Stimulated activated CD8-positive, alpha-beta memory T cell treated with anti-CD3 and anti-CD28 coated beads, Interleukin-2, amount 100 ng/mL, for 48 hours (primary cell): ENCODE measurements around the gene HTD2.
"Not testable (repeated sequence)": the region's sequence is repeated elsewhere in the genome, so short reads cannot be mapped to it uniquely, and the experiment has no call there.

Experiments
- DNase-seq, 2 donors: peaks; one replicate each; pipeline ENCODE4 v3.0.0-alpha.2; 2020; ENCODE audit warnings: low read depth in 2 of 2

HTD2 gene

DNA sequence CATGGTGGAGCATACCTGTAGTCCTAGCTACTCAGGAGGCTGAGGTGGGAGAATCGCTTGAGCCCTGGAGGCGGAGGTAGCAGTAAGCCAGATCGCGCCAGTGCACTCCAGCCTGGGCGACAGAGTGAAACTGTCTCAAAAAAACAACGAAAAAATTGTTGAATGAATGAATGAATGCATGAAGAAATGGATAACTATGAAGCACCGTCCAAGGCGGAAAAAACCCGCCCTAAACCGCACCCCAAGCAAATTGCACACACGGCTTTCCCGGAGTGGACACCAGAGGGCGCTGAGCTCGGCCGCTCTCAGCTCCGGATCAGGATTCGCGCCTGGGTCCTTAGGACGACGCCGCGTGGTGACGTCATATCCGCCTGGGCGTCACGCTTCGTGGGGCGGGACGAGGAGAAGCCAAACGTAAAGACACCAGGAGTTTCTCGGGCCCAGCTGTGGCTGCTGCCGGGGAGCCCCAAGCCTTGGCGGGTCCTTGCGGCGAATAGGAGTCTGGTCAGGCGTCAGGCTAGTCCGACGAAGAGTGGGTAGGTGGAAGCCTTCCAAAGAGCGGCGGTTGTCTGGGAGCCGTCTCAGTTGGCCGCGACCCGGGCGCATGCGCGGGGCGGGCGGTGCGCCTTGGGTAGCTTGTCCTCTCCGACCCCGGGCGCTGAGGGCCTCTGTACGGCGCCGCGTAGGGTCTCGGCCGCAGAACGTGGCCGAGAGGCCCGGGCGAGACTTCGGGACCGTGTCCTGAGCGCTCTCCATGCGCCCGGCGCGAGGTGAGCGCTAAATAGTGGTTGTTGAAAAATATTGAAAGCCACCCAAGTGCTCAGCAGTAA is at the start of gene HTD2, which contains the start of gene RPP14:
TSS of gene HTD2 (plus strand) at position 639 of the 830 bp plus-strand sequence. CDS start 11,094 bp downstream, outside the sequence.
TSS of gene RPP14 (plus strand) at position 364 of the 830 bp plus-strand sequence. CDS start 4,085 bp downstream, outside the sequence.
- DNase-seq: peak; percentile 98 to 99

GRCh38 chr3:58258392-58259055 is 47.8 kb upstream of the HTD2 start:
- no peak for DNase-seq

DNA sequence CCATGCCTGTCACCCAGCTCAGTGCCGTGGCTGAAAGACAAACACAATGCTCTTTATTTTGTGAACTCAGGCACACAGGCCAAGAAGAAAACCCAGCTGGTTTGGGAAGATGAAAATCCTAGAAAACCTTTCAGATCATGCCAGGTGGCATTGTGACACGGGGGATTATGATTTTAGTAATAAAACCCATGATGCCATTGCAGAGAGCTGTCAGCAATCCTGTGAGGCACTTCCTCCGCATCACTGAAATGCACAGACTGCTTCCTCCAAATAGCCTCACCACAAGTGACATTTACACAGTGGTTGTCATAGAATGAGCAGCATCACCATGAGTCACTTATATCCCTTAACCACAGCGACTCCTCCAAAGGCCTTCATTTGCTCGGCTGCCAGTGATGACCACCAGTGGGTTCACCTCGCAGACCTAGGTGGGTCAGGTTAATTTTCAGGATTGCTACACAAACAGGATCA is 46.0 kb upstream of the HTD2 start:
- DNase-seq: no peak

GRCh38 chr3:58260733-58261132 is 45.6 kb upstream of the HTD2 start:
- no peak for DNase-seq

DNA sequence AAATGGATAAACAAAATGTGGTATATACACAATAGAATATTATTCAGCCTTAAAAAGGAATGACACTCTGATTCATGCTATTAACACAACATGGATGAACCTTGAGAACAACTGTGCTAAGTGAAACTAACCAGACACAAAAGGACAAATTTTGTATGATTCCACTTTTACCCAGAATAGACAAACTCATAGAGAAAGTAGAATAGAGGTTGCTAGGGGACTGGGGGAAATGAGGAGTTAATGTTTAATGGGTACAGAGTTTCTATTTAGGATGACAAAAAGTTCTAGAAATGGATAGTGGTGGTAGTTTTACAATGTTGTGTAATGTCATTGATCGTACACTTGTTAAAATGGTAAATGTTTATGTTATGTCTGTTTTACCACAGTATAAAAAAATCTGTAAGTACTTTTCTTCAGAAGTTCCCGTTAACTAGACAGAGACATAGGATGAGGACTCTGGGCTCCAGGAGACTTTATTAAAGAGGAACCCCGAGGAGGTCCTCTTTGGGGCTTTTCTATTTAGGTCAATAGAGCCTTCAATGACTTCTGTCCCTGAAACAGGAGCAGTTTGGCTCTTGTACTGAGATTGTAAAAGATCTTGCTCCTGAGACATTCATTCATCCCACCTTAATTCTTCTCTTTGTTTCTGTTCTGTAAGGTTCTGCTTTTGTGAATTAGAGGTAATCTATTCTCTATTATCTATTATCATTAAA is 44.2 kb upstream of the HTD2 start:
- DNase-seq: no peak

DNA sequence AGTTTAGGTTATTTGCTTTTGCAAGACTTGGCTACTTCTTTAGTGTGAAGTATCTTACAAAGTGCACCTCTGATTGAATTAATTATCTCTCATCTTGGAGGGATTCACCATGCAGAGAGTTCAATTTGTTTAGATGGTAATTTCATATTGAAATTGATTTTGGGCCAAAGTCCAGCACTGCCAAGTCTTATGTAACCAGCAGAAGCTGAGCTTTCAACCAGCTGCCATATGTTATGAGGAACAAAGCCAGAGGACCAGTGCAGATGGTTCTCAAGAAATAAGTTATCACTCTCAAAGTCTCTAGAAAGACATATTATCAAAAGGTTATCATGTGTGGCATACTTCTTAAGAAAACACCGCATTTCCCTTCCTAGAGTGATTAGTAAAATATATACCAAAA is 39.7 kb upstream of the HTD2 start:
- no peak for DNase-seq

DNA sequence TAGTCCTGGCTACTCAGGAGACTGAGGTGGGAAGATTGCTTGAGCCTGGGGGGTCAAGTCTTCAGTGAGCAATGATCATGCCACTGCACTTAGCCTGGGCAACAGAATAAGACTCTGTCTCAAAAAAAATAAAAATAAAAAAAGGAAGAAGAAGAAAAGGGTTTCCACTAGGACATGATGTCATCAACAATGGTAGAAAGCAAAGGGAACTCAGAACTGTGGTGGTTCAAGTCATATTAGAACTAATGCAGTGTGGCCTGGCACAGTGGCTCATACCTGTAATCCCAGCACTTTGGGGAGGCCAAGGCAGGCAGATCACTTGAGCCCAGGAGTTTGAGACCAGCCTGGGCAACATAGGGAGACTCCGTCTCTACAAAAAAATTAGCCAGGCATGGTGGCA is 38.8 kb upstream of the HTD2 start:
- not testable (repeated sequence) for DNase-seq

- no peak for DNase-seq
These were observed 37.0 kb upstream of the HTD2 start for GRCh38 chr3:58269356-58269755.

DNA sequence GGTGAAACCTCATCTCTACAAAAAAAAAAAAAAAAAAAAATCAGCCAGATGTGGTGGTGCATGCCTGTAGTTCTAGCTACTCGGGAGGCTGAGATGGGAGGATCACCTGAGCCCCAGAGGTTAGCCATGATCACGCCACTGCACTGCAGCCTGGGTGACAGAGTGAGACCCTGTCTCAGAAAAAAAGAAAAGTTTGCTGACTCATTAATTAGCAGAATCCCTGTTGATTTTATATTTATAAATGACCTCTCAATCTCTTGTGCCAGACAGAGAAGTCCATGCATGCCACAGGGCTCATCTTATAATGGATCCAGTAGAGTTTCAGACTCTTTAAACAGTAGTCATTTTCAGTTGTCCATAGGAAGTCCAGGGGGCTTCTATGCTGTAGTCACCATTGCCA is 35.8 kb upstream of the HTD2 start:
- no peak for DNase-seq

DNA sequence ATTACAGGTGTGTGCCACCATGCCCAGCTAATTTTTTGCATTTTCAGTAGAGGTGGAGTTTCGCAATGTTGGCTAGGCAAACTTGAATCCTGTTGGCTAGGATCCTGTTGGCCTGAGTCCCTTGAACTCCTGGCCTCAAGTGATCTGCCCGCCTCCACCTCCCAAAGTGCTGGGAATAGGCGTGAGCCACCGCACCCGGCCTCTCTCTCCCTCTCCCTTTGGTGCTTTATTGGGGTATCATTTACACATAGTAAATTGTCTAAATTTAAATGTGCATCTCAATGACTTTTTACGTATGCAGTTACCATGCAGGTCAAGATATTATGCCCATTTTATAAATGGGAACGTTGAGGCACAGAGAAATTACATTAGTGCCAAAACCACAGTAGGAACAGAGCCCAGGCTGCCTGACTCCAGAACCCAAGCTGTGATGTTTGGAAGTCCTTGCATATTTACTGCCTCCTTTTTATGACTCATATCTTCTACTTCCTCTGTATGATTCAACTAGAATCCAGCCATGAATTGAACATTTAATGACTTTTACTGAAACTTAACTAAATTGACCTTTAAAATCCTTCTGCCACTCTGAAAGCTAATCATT is 34.3 kb upstream of the HTD2 start:
- no peak for DNase-seq

GRCh38 chr3:58272891-58273290 is 33.4 kb upstream of the HTD2 start:
- no peak for DNase-seq

DNA sequence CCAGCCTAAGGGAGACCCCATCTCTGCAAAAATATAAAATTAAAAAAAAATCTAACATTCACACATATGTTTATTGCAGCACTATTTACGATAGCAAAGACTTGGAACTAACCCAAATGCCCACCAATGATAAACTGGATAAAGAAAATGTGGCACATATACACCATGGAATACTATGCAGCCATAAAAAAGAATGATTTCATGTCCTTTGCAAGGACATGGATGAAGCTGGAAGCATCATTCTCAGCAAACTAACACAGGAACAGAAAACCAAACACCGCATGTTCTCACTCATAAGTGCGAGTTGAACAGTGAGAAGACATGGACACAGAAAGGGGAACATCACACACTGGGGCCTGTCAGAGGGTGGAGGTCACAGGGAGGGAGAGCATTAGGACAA is 33.0 kb upstream of the HTD2 start:
- not testable (repeated sequence) for DNase-seq

DNA sequence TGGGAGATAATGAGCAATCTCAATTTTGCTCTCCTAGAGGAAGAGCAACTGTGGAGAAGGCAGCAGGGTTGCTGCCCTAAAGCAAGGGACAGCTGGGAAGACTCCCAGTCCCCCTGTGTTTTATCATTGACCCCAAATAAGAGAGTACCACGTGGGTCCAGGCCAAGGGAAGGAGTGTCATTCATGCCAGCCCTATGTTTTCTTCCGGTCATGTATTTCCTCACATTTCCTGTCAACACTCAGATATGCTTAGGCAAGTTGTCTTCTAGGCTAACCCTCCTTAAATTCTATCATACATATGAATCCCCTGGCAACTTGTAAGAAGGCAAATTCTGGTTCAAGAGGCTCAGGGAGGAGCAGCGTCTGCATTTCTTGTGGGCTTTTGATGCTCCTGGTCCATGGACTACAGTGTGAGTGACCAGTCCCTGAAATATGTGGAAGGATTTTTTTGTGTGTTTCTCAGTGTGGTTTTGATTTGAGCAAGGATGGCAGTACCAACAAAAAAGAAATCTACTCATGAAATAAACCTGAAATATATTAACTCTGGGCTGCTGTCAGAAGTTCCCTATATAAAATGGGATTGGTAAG is 32.2 kb upstream of the HTD2 start:
- DNase-seq: no peak

GRCh38 chr3:58281069-58281468 is 25.3 kb upstream of the HTD2 start:
- no peak for DNase-seq

- no peak for DNase-seq
These were observed 21.0 kb upstream of the HTD2 start for GRCh38 chr3:58285334-58285733.

GRCh38 chr3:58287354-58287753 is 19.0 kb upstream of the HTD2 start:
- DNase-seq: no peak

GRCh38 chr3:58288011-58288728 is 18.1 kb upstream of the HTD2 start:
- DNase-seq: no peak

DNA sequence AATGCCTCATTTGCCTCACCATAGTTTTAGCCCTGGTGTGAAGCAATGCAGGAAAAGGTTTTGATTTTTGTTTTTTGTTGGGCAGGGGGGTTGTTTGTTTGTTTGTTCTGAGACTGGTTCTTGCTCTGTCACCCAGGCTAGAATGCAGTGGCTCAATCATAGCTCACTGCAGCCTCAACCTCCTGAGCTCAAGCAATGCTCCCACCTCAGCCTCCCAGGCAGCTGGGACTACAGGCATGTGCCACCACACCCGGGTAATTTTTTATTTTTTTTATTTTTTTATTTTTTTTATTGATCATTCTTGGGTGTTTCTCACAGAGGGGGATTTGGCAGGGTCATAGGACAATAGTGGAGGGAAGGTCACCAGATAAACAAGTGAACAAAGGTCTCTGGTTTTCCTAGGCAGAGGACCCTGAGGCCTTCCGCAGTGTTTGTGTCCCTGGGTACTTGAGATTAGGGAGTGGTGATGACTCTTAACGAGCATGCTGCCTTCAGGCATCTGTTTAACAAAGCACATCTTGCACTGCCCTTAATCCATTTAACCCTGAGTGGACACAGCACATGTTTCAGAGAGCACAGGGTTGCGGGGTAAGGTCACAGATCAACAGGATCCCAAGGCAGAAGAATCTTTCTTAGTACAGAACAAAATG is 17.2 kb upstream of the HTD2 start:
- DNase-seq: not testable (repeated sequence)

GRCh38 chr3:58290446-58290845 is 15.9 kb upstream of the HTD2 start:
- not testable (repeated sequence) for DNase-seq

- no peak for DNase-seq
These were observed 14.5 kb upstream of the HTD2 start for GRCh38 chr3:58291671-58292338.
